A673 (cell line): ENCODE results near the gene BEND6. TPM values are rescaled to one million over a fixed set of nuclear protein-coding genes. Genes with fewer than 3 reads are reported as not detected.

ENCODE experiments used
- BruUV-seq: library from RNA; stranded (reverse); fragments of 400-500 nt; replicated peaks from 2 replicates; lab custom pipeline; 2021; lab: Mats Ljungman, UMichigan
- CTCF ChIA-PET: fragments of 300-600 bp; sonication (Branson Sonifier 250); formaldehyde crosslinking; loops from one replicate; lab custom pipeline; 2022; ENCODE audit warnings: antibody characterized with exemption; lab: Charles Lee
- POLR2A ChIA-PET: fragments of 300-600 bp; sonication (Branson Sonifier 250); formaldehyde crosslinking; loops from one replicate; lab custom pipeline; 2022; ENCODE audit warnings: antibody characterized with exemption; ENCODE audit not compliant: low non-redundant PET; lab: Charles Lee
- DNase-seq: peaks from one replicate; pipeline ENCODE4 v3.0.0-alpha.2; 2015; ENCODE audit warnings: low spot score
- H3K27ac ChIP-seq: fragments of 200-600 bp; sonication (generic); 2 replicates; pipeline ENCODE4 v1.5.1; 2016; ENCODE audit warnings: mixed run types, low read depth, mild to moderate bottlenecking, mixed read lengths, antibody characterized with exemption, low read length; ENCODE audit not compliant: poor library complexity, severe bottlenecking
- H3K27me3 ChIP-seq: fragments of 200-600 bp; sonication (generic); replicated peaks from 2 replicates; pipeline ENCODE4 v1.6.1; 2017; ENCODE audit warnings: mixed run types, low read depth, mild to moderate bottlenecking, mixed read lengths, antibody characterized with exemption, low read length; ENCODE audit not compliant: insufficient read depth, poor library complexity
- H3K36me3 ChIP-seq: fragments of 200-600 bp; sonication (generic); 2 replicates; pipeline ENCODE4 v1.6.1; 2016; ENCODE audit warnings: mixed run types, mild to moderate bottlenecking, mixed read lengths, antibody characterized with exemption, low read length; ENCODE audit not compliant: insufficient read depth, poor library complexity, severe bottlenecking
- H3K4me1 ChIP-seq: fragments of 200-600 bp; sonication (generic); 2 replicates; pipeline ENCODE4 v1.6.1; 2017; ENCODE audit warnings: mixed run types, mild to moderate bottlenecking, mixed read lengths, antibody characterized with exemption, low read length; ENCODE audit not compliant: insufficient read depth, poor library complexity, severe bottlenecking
- H3K4me3 ChIP-seq: fragments of 200-600 bp; sonication (generic); 2 replicates; pipeline ENCODE4 v1.5.1; 2016; ENCODE audit warnings: low read depth, mixed run types, mild to moderate bottlenecking, mixed read lengths, low read length; ENCODE audit not compliant: poor library complexity, severe bottlenecking
- H3K9me3 ChIP-seq: fragments of 200-600 bp; sonication (generic); 2 replicates; pipeline ENCODE4 v1.6.1; 2016; ENCODE audit warnings: mixed run types, low read depth, mild to moderate bottlenecking, mixed read lengths, antibody characterized with exemption, low read length; ENCODE audit not compliant: poor library complexity, severe bottlenecking
- CTCF ChIP-seq: fragments of 300-800, 200-600 bp; sonication (generic); conservative IDR thresholded peaks from 2 replicates; pipeline ENCODE4 v1.5.1; 2017; ENCODE audit warnings: low read depth, mild to moderate bottlenecking, antibody characterized with exemption, low read length, moderate library complexity, mixed read lengths
- EZH2 ChIP-seq: fragments of 200-600 bp; sonication (generic); IDR thresholded peaks from 2 replicates; pipeline ENCODE4 v1.6.1; 2017; ENCODE audit warnings: borderline replicate concordance, low read depth, mild to moderate bottlenecking, mixed read lengths, antibody characterized with exemption, low read length; ENCODE audit not compliant: poor library complexity, severe bottlenecking
- intact Hi-C: fragments of 100-400 bp; cut with micrococcal nuclease; formaldehyde crosslinking; loops from one replicate; pipeline ENCODE4 v1.10.0; 2022; ENCODE audit not compliant: unreplicated experiment
- total RNA-seq: library from RNA; stranded (reverse); gene quantifications from 2 replicates; pipeline ENCODE4 v1.2.3, GENCODE V29; 2021

The BEND6 gene
- total RNA-seq, 1 experiment from 2014 or later: 5.3 TPM

- ChIA-PET POLR2A (no interaction called here), CTCF (no interaction called here)
- Histone ChIP-seq H3K36me3 (no peaks in the 10 kb centered on the region), H3K4me1 (no peaks in the 10 kb centered on the region), H3K27ac (no peak overlapping the region), H3K9me3 (no peaks in the 10 kb centered on the region), H3K27me3 (no peaks in the 10 kb centered on the region), H3K4me3 (no peak overlapping the region)
- DNase-seq: no peak
- no TSS peak for BruUV-seq
- TF ChIP-seq EZH2 (no peak), CTCF (no peak)
- intact Hi-C loops: no loop called here
These were observed 6.2 kb downstream of the BEND6 start for GRCh38 chr6:56961151-56961550.

GRCh38 chr6:56962441-56962840 is 7.5 kb downstream of the BEND6 start:
- no peak overlapping the region for H3K4me3 ChIP-seq
- POLR2A ChIA-PET: no interaction called here
- H3K36me3 ChIP-seq: no peaks in the 10 kb centered on the region
- no peaks in the 10 kb centered on the region for H3K27me3 ChIP-seq
- no peaks in the 10 kb centered on the region for H3K4me1 ChIP-seq
- intact Hi-C loops: no loop called here
- no peaks in the 10 kb centered on the region for H3K9me3 ChIP-seq
- no peak overlapping the region for H3K27ac ChIP-seq
- BruUV-seq: no TSS peak
- DNase-seq: no peak
- CTCF ChIA-PET: no interaction called here
- TF ChIP-seq CTCF (no peak), EZH2 (no peak)

GRCh38 chr6:56963043-56963442 is 8.1 kb downstream of the BEND6 start:
- no peak for TF ChIP-seq CTCF
- TF ChIP-seq EZH2: no peak
- no peaks in the 10 kb centered on the region for H3K4me1 ChIP-seq
- no peaks in the 10 kb centered on the region for H3K9me3 ChIP-seq
- no peaks in the 10 kb centered on the region for H3K27me3 ChIP-seq
- no peak for DNase-seq
- no peaks in the 10 kb centered on the region for H3K36me3 ChIP-seq
- ChIA-PET POLR2A (no interaction called here), CTCF (no interaction called here)
- H3K4me3 ChIP-seq: no peak overlapping the region
- intact Hi-C loops: no loop called here
- BruUV-seq: no TSS peak
- H3K27ac ChIP-seq: no peak overlapping the region
